Lower lobe of right lung (tissue), 2 donors: Measurements from ENCODE around the gene RTF2. TPM values are rescaled to one million over a fixed set of nuclear protein-coding genes. Genes with fewer than 3 reads are reported as not detected.
"Not testable (repeated sequence)": the region's sequence is repeated elsewhere in the genome, so short reads cannot be mapped to it uniquely, and the experiment has no call there.

Experiments used
- ATAC-seq, 2 donors: fragments of 200-7000 bp; cut with Tn5 transposase; one replicate each; pipeline ENCODE4 v1.9.1; 2020 to 2022; ENCODE audit warnings: mild to moderate bottlenecking in 2 of 2, moderate library complexity in 2 of 2
- DNase-seq: peaks from one replicate; pipeline ENCODE4 v3.0.0-alpha.2; 2020
- H3K27ac ChIP-seq: fragments of 200-600 bp; one replicate; pipeline ENCODE4 v1.8.0; 2022
- H3K27me3 ChIP-seq: fragments of 200-600 bp; one replicate; pipeline ENCODE4 v1.8.0; 2022; ENCODE audit warnings: low read depth
- H3K36me3 ChIP-seq: fragments of 200-600 bp; one replicate; pipeline ENCODE4 v1.8.0; 2022; ENCODE audit warnings: mild to moderate bottlenecking
- H3K4me1 ChIP-seq: fragments of 200-600 bp; one replicate; pipeline ENCODE4 v1.8.0; 2022
- H3K4me3 ChIP-seq: fragments of 200-600 bp; one replicate; pipeline ENCODE4 v1.8.0; 2022; ENCODE audit warnings: mild to moderate bottlenecking
- H3K9me3 ChIP-seq: fragments of 200-600 bp; one replicate; pipeline ENCODE4 v1.8.0; 2022
- intact Hi-C: fragments of 100-400 bp; cut with DNase I; formaldehyde crosslinking; loops from one replicate; pipeline ENCODE4 v1.11.0; 2022
- total RNA-seq: library from RNA; stranded (reverse); fragmentation: NEBNext Ultra II Directional; extraction: Animal tissue kit (Norgen Biotek cat#: 25700); gene quantifications from one replicate; pipeline ENCODE4 v1.2.1, GENCODE V29; 2021
- TF ChIP-seq, protein P1 (sequence below): fragments of 200-600 bp; IDR thresholded peaks from one replicate; pipeline ENCODE4 v1.8.0; 2022; ENCODE audit warnings: antibody characterized with exemption, mild to moderate bottlenecking
- donor health status: DM: no; HTN: yes; CAD: no; lungs with severe emphysema.

The RTF2 gene
- total RNA-seq, 1 donor from 2014 or later, result 68.6 TPM

DNA sequence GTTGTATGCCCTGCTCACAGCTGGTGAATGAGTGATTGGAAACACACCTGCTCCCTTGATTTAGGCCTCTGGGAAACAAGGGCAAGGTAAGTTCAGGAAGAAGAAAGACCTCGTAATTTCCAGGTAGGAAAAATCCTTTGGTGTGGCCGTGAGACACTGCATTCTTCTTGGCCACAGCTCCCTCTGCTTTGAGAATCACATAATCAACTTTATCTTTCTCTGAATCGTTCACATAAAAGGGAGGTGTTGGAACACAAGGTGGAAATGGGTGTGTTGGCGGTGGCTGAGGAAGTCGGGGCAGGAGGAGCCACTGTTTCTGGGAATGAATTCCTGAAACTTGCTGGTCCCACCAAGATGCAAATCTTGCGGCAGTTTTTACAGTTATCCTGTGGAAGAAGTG lies 90.5 kb downstream of the RTF2 start:
- no peak for ATAC-seq
- no peak overlapping the region for H3K4me3 ChIP-seq
- TF ChIP-seq, protein P1, sequence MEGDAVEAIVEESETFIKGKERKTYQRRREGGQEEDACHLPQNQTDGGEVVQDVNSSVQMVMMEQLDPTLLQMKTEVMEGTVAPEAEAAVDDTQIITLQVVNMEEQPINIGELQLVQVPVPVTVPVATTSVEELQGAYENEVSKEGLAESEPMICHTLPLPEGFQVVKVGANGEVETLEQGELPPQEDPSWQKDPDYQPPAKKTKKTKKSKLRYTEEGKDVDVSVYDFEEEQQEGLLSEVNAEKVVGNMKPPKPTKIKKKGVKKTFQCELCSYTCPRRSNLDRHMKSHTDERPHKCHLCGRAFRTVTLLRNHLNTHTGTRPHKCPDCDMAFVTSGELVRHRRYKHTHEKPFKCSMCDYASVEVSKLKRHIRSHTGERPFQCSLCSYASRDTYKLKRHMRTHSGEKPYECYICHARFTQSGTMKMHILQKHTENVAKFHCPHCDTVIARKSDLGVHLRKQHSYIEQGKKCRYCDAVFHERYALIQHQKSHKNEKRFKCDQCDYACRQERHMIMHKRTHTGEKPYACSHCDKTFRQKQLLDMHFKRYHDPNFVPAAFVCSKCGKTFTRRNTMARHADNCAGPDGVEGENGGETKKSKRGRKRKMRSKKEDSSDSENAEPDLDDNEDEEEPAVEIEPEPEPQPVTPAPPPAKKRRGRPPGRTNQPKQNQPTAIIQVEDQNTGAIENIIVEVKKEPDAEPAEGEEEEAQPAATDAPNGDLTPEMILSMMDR, result no peak
- H3K27ac ChIP-seq, result no peak overlapping the region
- no peaks in the 10 kb centered on the region for H3K9me3 ChIP-seq
- peaks cover 6% of the 10 kb centered on the region for H3K4me1 ChIP-seq
- no peaks in the 10 kb centered on the region for H3K27me3 ChIP-seq
- H3K36me3 ChIP-seq, result no peaks in the 10 kb centered on the region
- intact Hi-C loops, result loop anchor here (10.0 kb wide), 1 partner anchor 416 kb away; no protein-coding TSS in a partner anchor
- no peak for DNase-seq

DNA sequence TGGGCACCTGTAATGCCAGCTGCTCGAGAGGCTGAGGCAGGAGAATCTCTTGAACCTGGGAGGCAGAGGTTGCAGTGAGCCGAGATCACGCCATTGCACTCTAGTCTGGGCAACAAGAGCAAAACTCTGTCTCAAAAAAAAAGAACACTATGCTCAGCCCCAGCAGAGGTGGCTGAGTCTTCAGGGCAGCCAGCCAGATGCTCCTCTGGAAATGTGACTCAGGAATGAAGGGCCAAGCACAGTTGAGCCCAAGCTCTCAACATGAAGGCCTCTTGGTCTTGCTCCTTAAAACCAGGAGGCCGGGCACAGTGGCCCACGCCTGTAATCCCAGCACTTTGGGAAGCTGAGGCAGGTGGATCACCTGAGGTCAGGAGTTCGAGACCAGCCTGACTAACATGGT lies 96.1 kb downstream of the RTF2 start:
- H3K27ac ChIP-seq, H3K36me3 ChIP-seq, H3K27me3 ChIP-seq, H3K4me1 ChIP-seq, intact Hi-C loops, DNase-seq, H3K4me3 ChIP-seq, H3K9me3 ChIP-seq, ATAC-seq: not testable (repeated sequence)

DNA sequence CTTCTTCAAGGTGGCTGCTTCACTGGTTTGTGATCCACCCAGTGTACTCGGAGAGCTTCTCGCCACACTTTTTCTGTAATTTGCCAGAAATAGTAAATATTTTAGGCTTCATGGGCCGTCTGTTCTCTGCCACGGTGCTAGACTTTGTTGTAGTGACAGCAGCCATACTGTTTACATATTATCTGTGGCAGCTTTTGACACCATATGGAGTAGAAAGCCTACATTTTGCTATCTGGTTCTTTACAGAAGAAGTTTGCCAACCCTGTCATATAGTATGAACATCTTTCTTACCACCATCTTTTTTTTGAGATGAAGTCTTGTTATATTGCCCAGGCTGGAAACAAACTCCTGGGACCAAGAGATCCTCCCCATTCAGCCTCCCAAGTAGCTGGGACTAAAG lies 97.1 kb downstream of the RTF2 start:
- intact Hi-C loops, result no loop called here
- Histone ChIP-seq H3K36me3 (no peaks in the 10 kb centered on the region), H3K4me1 (no peaks in the 10 kb centered on the region), H3K4me3 (no peak overlapping the region), H3K9me3 (no peaks in the 10 kb centered on the region), H3K27ac (no peak overlapping the region), H3K27me3 (no peaks in the 10 kb centered on the region)
- TF ChIP-seq, protein P1, result no peak
- DNase-seq (no peak), ATAC-seq (no peak)

DNA sequence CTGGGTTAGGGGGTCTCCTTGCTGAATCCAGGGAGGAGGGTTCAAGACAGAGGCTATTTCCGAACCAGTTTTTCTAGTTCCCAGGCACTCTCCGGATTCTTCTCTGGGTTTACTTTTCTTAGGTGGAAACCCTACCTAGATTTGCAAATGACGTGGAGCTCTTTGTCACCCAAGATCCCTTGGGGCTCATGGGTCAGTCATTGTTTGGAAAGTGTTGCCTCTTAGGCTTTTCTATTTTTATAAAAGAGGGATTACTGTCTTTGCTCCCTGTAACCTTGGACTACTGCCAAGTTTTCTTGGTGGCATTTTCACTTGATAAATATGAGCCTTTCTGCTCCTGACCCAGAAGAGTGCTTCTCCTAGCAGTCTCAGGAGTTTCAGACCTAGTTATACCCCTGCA lies 98.2 kb downstream of the RTF2 start:
- H3K36me3 ChIP-seq, result no peaks in the 10 kb centered on the region
- no peak for DNase-seq
- H3K4me1 ChIP-seq, result no peaks in the 10 kb centered on the region
- no peaks in the 10 kb centered on the region for H3K9me3 ChIP-seq
- no peak overlapping the region for H3K27ac ChIP-seq
- TF ChIP-seq, protein P1, result no peak
- no peak overlapping the region for H3K4me3 ChIP-seq
- intact Hi-C loops, result no loop called here
- no peak for ATAC-seq
- no peaks in the 10 kb centered on the region for H3K27me3 ChIP-seq

Other genes with a start within 250 kb of the RTF2 start
- not detected for gene MC3R, start 219.9 kb upstream of the RTF2 start, total RNA-seq
- gene FAM210B, start 109.7 kb upstream of the RTF2 start, total RNA-seq, result 36.4 TPM
- 2.5 TPM for gene AURKA, start 76.4 kb upstream of the RTF2 start, total RNA-seq
- gene CSTF1, start 76.0 kb upstream of the RTF2 start, total RNA-seq, result 24.4 TPM
- gene CASS4, start 56.4 kb upstream of the RTF2 start, total RNA-seq, result 23.9 TPM
- 0.71 TPM for gene FAM209A, start 56.1 kb downstream of the RTF2 start, total RNA-seq
- gene FAM209B, start 64.6 kb downstream of the RTF2 start, total RNA-seq, result 0.59 TPM
- 4.2 TPM for gene TFAP2C, start 160.7 kb downstream of the RTF2 start, total RNA-seq